Stimulated activated CD4-positive, alpha-beta T cell treated with anti-CD3 and anti-CD28 coated beads, Interleukin-15, amount 100 ng/mL, for 24 hours (primary cell): ENCODE results near the gene HACD2.

ENCODE experiments used
- DNase-seq: peaks from one replicate; pipeline ENCODE4 v3.0.0-alpha.2; 2020

HACD2 gene

DNA sequence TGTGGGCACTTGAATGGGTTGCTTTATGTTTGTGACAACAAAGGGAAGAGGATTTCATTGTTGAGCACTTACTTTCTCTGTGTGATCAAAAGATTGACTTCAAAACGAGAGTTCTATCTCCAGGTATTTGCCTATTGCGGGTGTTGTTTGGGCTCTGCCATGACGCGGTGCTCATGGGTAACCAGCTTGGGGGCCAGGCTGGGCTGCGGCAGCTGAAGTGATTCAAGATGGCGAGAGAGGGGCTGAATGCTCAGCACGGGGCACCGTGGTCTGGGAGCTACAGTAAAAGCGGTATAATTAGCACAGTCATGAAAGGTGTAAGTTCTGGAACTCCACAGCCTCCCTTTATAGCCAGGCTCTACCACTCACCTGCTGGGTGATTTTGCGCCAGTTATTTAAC, 105.0 kb downstream of the HACD2 start:
- no peak for DNase-seq

DNA sequence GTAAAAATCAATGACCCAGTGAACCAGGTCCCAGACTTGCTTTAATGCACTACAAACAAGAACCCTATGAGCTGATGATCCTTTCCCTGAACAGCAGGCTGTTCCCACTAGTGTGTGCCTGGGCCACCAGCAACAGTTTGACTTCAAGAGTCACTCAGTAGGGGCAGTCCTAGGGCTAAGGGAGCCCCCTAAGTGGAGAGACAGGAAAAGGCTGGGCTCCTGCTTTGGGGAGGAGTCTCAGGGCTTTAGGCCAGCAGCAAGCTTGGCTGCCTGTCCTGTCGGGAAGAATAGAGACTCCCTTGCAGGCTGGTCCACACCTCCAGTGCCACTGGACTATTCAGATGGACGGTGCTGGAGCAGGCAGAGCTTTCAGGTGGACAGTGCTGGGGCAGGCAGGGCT, 106.5 kb downstream of the HACD2 start:
- no peak for DNase-seq

DNA sequence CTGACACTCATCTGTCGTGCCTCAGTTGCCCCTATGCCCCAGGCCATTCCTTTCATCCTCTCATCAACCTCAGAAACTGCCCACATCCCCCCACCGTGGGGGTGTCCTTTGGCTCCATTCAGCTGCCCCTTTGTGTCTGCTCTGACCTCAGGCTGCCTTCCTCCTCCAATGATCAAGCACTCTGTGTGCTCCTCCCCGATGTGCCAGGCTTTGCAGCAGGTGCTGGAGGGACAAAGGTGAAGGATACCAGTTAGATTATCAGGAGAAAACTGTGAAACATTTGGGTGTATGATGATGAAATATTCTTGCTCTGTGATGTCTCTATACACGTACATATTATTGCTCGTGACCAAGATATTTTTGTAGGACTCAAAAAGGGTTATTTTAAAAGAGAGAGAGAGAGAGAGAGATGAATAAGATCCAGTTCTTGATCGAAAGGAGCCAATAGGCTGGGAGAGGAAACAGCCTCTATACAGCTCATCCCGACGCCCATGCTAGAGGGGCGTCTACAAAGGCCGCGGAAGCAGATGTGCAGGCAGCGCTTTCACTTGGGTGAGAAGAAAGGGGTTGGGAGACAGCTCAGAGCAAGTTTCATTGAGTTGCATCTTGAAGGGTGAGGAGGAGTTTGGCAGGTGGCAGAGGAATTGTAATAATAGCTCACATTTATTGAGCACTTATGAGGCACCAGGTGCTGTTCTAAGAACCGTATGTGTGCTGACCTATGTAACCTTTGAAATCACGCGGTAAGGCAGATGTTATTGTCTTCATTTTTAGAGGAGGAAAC, 107.7 kb downstream of the HACD2 start:
- no peak for DNase-seq

DNA sequence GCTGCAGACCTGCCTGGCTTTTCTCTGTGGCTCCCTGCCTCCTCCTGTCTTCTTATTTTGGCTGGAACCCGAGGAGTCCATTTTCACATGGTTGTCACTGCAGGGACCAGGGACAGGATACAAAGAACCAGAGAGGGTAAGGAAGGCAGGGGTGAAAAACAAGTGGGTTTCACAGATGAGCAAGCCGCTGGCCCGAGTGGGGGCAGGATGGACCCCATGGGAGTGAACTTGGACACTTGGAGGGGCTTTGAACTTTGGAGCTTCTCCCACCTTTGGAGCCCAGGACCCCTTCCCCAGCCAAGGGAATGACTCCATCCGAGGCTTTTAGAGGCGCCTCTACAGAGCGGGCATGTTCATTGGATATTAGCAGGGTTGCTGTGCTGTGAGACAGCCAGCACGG, 109.1 kb downstream of the HACD2 start:
- no peak for DNase-seq

DNA sequence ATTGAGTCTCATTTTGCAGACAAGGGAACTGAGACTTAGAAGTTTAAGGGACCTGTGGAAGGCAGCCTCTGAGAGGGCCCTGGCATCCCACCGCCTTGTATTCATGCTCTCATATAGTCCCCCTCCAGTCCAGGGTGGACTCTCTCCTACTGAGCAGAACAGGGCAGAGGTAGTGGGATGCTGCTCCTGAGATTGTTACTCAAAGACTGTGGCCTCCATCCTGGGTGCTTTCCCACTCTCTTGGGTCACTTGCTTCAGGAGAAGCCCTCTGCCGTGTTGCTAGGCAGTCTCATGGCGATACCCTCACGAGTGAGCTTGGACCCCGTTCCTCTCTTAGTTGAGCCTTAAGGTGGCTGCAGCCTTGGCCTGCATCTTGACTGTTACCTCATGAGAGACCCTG, 113.7 kb downstream of the HACD2 start:
- DNase-seq = no peak

DNA sequence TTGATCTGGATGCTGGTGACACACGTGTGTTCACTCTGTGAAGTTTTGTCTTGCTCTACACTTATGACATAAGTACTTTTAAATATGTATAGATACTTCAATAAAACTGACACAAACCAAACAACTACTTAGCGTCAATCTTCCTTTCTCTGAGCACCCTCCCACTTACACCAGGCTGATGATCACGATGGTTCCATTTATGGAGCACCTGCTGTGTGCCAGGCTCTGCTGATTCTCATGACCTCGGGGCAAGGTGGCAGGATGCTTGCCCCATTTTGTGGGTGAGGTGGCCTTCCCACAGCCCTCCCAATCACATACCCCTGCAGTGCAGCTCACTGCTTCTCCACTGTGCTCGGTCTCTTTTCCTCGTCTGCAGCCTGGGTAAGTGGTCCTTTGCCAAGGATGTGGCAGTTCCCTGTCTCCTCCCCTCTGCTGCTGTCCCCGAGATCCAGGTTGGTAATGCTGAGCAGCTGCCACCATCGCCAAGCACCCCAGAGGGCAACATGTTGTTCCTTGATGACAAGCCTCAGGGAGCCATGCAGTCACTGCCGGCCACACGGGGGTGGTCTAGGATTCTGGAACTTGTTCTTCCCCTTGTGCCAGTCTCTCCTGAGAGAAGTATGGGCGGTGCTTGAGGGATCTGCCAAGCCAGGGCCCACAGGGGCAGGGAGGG, 115.4 kb downstream of the HACD2 start:
- DNase-seq = no peak

DNA sequence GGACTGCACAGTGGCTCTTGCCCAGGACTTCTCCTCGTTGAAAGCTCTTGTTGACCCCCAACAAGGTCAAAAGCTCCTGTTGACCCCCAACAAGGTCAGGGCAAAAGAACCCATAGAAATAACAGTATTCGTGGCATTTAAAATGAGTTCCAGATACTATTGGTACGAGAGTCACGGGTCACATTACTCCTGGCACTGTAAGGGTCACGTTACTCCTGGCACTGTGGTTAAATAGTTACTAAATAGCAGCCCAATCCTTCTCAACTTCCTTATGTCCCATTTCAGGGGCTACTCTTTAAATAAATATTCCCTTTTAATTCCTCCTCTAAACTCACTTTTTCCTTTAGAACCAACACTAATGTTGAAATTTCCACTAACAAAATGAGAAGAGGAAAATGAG, 117.8 kb downstream of the HACD2 start:
- no peak for DNase-seq

DNA sequence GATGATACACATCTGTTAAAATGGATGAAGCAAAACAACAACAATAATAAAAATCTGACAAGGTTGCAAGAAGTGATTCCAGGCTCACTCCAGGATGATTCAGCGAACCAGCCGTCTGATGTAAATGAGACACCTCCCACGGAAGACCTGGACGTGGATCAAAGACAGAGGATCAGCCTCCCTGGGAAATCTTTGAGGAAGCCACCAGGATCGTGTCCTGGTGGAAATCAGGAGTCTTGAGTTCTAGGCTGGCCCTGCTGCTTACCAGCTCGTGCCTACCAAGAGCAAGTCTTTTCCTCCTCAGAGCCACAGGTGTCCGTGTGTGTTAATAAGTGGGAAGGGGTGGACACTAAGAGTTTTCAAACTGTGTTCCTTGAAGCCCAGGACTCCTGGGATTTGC, 120.6 kb downstream of the HACD2 start:
- no peak for DNase-seq

DNA sequence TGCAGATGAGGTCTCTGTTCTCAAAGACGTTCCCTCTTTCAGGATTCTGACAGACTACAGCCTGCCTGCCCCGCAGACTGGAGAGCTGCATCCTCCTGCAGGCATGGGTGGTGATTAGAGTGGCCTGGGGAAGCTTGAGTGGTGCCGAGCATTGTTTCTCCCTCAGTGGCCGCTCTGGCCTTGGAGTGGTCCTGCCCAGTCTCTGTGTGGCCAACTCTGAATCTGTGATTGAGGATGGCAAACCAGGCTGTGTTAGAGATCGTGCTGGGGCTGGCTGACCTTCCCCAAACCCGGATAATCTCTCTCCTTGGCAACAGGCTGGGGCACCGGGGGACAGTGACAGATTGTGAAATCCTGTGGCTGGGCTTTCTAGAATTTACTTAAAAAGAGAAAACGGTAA, 125.0 kb downstream of the HACD2 start:
- no peak for DNase-seq

DNA sequence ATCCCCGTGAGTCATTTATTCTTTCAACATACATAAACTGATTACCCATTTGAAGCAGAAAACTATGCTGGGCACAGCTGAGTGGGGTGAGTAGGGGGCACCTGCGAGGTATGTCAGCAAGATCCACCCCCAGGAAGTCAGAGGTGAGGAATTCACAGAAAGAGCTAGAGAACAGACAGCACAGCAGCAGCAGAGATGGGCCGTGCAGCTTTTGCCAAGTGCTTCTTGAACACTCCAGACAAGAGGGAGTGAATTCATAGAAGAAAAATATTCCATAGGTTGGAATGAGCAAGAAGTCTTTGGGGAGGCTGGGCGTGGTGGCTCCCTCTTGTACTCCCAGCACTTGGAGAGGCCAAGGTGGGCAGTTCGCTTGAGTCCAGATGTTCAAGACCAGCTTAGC, 126.6 kb downstream of the HACD2 start:
- DNase-seq = no peak

DNA sequence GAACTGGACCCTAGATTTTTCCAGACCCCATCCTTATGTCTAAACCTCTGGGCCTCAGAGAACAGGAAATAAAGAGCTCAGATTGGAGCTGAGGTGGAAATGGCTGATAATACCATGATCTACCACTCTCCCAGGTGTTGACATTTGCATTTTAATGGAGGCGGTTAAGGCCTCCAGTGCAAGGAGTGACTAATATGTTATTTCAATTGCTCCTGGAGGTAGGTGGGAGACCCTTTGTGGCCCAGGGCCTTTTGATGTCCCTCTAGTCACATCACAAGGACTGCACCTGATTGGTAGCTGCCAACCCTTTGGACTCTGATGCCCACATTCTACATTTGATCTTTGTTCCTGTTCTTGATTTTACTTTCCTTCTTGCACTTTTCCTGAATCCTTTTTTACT, 127.0 kb downstream of the HACD2 start:
- no peak for DNase-seq

DNA sequence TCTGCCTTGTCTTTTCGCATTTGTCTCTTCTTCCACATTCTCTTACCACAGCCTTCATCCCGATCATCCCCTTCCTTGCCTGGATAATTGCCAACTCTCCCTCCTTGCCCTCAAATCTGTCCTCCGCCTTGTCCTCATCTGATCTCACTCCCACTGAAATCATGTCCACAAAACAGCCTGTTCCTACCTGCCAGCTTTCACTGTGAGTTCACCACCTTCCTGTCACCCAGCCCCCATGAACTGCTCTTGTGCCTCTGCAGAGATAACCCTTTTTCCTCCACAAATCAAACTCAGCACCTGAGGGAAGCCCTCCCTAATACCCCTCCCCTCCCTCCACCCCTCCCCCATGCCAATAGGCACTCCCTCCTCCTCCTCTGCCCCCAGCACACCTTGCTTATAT, 131.2 kb downstream of the HACD2 start:
- DNase-seq = no peak

DNA sequence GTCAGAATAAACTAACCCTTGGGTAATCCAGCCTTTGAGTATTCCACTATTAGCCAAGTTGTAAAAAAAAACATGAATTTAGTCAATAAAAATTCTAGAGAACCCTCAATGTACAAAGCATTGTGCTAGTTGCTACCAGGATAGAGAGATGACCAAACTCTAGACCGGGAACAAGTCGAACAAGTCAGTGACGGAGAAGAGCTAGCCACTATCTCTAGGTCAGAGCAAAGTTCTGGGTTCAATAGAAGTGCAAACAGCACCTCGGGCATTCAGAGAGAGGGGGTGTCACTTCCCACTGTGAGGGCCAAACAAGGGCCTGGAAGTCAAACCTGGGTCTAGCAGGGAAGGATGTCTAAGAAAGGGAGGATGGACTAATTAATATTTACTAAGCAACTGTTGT, 133.7 kb downstream of the HACD2 start:
- DNase-seq = no peak

DNA sequence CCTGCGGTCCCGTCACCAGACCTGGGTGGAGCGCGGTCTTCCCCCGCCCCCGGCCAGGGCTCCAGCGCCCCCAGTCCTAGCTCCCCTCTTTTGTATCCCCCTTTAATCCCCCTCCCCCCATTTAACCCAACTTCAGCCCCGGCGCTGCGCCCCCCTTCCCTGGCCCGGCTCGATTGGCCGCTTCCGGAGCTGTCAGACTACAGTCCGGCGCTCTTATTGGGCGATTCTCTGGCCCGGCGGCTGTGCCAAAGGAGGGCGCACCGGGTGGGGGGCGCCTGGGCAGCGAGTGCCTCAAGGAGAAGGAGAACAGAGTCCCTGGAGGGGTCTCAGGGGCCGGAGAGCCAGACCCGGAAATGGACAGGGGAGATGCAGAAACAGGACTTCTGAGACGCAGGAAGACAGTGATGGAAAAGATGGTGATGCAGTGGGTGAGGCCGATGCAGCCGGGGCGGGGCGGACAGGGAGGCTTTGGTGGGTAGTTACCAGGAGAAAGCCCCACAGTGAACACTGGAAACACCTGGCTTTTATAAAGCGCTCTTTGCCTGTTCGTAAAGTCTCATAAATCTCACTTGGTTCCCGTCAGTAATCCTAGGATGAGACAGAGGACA, 134.8 kb downstream of the HACD2 start:
- no peak for DNase-seq

DNA sequence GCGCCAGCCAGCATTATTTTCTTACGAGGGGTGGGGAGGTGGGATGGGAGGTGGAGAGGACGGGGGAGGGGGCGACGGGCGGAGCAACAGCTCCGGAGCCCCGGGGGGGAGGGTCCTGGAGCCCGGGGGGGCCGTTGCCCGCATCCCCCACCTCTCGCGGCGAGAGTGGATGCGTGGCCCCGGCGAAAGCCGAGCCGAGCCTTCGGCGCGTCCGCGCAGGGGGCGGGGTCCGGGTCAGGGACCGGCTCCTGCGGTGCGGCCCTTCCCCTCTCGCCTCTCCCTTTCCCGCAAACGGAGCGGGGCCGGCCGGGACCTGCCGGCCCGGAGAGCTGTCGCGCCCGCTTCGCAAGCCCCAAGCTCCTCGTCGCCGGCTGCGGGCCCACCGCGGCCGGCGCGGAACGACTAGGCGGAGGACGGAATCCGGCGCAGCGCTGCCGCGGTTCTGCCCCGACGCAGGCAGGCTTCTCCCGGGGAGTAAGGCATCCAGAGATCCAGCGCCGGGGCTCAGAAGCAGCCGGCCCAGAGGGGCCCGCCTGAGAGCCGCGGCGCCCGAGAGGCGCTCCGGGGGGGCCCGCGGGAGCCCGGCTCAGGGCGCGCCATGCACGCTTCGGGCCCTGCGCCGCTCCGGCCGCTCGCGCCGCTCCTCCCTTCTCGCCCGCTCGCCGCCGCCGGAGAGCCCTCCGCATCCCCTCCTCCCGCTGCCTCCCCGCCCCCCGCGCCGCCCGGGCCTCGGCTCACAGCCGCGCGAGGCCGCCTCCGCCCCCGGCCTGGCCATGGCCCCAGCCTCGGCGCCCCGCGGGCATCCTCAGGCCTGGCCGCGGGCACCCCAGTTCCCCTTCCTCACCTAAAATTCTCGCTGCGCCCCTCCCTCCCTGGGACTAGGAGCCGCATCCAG, 135.5 kb downstream of the HACD2 start:
- DNase-seq = peak; percentile 39

DNA sequence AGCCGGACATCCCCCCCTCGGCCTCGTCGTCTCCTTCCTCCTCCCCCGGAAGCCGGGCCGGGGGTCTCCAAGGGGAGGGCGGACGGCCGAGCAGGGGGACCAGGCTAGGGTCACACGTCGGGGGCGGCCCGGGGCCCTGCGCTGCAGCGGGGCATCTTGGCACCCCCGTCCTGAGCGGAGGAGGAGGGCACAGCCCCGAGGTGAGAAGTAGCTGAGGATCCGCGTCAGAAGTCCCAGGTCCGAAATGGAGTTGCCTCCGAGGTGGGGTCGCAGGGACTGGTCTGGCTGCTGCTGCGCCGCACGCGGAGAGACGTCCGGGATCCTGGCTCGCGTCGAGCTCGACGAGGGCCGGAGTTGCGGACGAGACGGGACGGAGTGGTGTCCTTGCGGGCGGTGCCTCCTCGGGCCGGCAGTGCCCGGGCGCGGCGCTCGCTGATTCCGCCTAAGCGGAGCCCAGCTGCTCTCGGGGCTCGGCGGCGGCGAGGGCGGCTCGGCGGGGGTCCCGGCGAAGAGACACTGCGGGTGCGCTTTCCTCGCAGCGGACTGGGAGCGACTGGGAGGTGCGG, 136.2 kb downstream of the HACD2 start, which contains the start of gene ADCY5:
ADCY5 (minus strand) TSS at position 555 of the 566 bp plus-strand sequence; CDS start at position 10, 545 bp downstream.
- DNase-seq = peak; percentile 9

DNA sequence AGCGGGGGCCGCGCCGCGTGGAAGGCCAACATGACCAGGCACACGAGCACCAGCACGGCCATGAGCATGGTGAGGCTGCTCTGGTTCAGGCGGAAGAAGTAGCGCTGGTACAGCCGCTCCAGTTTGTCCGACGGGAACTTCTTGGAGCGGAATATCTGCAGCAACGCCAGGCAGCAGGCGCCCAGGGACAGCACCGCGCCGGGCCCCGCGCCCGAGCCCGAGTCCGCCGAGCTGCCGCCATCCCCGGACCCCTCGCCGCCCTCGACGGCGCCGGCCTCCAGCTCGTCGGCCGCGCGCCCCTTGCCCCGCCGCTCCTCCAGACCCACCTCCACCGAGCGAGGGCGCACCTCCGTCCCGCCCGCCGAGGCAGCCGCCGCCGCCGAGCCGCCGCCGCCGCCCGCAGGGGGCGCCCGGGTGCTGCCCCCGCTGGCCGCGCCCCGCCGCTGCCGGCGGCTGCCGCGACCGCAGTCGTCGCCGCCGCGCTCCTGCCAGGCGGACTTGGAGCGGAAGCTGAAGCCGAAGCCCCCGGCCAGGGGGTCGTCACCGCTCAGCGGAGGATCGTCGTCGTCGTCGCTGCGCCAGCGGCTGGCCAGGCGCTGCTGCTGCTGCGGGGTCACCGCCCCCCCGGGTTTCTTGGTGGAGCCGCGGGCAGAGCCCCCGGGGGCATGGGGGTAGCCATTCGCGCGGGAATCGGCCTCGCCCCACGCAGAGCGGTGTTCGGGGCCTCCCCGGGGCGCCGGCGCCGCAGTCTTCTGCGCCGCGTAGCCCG, 136.9 kb downstream of the HACD2 start:
- peak; percentile 62 for DNase-seq

DNA sequence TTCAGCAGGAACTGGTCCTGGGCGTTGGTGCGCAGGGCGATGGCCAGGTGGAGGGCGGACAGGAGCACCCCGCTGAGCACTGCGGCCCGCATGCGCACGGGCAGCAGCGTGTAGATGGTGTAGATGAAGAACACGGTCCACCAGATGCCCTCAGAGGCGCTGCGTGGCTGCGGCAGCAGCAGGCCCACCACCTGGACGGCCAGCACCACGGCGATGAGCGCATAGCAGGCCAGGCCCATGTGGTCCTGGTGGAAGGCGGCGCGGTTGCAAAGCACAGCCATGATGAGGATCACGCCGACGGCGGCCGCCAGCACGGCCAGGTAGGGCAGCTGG, 137.5 kb downstream of the HACD2 start:
- DNase-seq = no peak

DNA sequence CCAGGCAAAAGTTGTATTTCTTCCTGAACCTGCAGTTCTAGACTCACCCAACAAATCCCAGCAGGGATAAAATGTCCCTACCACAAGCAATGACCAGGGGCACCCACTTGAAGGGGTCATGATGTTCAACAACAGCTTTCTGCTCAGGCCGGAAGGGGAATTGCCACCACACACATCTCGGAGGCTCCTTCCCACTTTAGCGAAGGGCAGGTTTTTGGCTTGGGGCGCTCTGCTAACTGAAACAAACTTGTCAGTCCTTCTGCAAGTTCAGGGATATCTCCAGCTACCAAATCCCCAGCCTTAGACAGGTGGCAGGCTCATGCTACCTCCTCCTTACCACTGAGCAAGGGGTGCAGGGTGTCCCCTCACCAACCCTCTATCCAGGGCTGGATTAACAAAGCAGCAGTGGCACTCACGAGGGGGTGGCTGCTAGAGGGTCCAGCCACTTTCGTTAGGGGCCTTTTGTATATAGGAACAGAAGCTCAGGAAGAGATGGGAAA, 138.2 kb downstream of the HACD2 start:
- no peak for DNase-seq

DNA sequence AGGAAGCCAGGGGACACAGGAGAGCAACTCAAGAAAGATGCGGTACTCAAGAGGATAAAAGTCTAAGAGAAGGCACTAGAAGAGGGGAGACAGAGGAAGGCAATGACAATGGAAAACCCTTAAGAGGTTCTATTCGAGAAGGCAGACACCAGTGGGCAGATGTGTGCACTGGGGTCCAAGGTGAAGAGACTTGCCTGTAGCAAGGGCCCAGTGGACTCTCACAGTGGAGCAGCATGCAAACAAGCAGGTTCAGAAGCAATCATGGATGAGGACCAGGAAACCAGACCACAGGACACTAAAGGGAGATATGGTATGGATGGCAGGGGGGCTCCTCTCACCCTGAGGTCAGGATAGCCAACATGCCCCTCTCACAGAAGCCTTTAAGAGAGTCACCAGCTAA, 138.6 kb downstream of the HACD2 start:
- DNase-seq = no peak

DNA sequence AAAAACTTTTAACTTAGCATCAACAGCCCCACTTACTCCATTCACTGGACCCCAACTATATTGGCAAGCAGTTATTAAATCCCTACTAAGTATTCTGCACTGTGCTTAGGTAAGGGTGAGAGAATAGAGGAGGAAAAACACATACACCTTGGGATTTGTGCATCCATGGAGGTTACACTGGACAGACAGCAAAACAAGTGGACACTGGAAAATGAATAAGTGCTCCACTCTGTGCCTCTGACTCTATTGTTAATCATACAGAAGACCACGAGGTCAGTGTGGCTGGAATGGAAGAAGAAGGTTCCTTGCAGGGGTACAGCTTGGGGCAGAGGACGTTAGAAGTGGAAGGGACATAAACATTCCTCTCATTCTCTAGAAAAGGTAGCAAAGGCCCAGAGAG, 139.2 kb downstream of the HACD2 start:
- DNase-seq = no peak

DNA sequence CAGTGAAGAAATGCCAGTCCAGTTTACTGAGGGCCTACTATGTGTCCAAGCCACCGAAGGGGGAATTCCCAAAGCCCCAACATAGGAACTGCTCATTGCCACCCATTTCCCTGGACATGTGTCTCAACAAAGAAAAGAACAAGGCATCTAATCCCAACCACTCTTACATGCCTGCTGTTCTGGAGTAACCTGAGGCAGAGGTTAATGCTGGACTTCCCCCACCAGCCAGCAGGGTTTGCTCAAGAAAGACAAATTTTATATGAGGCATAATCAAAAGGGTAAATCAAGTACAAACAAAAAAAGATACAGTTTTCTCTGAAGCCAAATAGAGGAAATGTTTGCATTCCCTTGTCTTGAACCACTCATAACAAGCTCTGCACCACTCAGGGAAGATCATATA, 140.1 kb downstream of the HACD2 start:
- no peak for DNase-seq
